Loucy (cell line): ENCODE measurements around the gene TRIM41.
"Not testable (repeated sequence)": the region's sequence is repeated elsewhere in the genome, so short reads cannot be mapped to it uniquely, and the experiment has no call there.

Source experiments
- H2AFZ ChIP-seq: fragments of 200-600 bp; sonication (generic); 2 replicates; pipeline ENCODE4 v1.6.0; 2016; ENCODE audit warnings: antibody characterized with exemption, mild to moderate bottlenecking, low read length, moderate library complexity
- H3F3A ChIP-seq: fragments of 200-600 bp; 2 replicates; pipeline ENCODE4 v1.6.0; 2016; ENCODE audit warnings: antibody characterized with exemption, low read depth, mild to moderate bottlenecking
- H3K27me3 ChIP-seq: fragments of 200-600 bp; sonication (generic); 2 replicates; pipeline ENCODE4 v1.6.1; 2014; ENCODE audit warnings: low read length, mild to moderate bottlenecking; ENCODE audit not compliant: insufficient read depth, poor library complexity, severe bottlenecking
- H3K36me3 ChIP-seq: fragments of 200-600 bp; sonication (generic); 2 replicates; pipeline ENCODE4 v1.6.1; 2016; ENCODE audit warnings: low read length; ENCODE audit not compliant: insufficient read depth
- H3K4me1 ChIP-seq: fragments of 200-600 bp; sonication (generic); 2 replicates; pipeline ENCODE4 v1.5.1; 2014; ENCODE audit warnings: low read length, mild to moderate bottlenecking; ENCODE audit not compliant: insufficient read depth, poor library complexity, severe bottlenecking
- H3K4me2 ChIP-seq: fragments of 200-600 bp; sonication (generic); 2 replicates; pipeline ENCODE4 v1.6.0; 2014; ENCODE audit warnings: antibody characterized with exemption, low read length, low read depth, mild to moderate bottlenecking; ENCODE audit not compliant: poor library complexity, severe bottlenecking
- H3K4me3 ChIP-seq: fragments of 200-600 bp; sonication (generic); 2 replicates; pipeline ENCODE4 v1.5.1; 2014; ENCODE audit warnings: low read length, mild to moderate bottlenecking, mixed read lengths; ENCODE audit not compliant: poor library complexity, severe bottlenecking
- H3K79me2 ChIP-seq: fragments of 200-600 bp; sonication (generic); 2 replicates; pipeline ENCODE4 v1.6.1; 2014; ENCODE audit warnings: low read length; ENCODE audit not compliant: insufficient read depth
- H3K9ac ChIP-seq: fragments of 200-600 bp; sonication (generic); 2 replicates; pipeline ENCODE4 v1.6.0; 2014; ENCODE audit warnings: mild to moderate bottlenecking, low read depth, low read length, moderate library complexity; ENCODE audit not compliant: poor library complexity, severe bottlenecking
- H3K9me2 ChIP-seq: fragments of 200-600 bp; sonication (generic); replicated peaks from 2 replicates; pipeline ENCODE4 v1.6.1; 2016; ENCODE audit warnings: low read depth, low read length, mixed read lengths
- H3K9me3 ChIP-seq: fragments of 200-600 bp; sonication (generic); 2 replicates; pipeline ENCODE4 v1.6.1; 2014; ENCODE audit warnings: mild to moderate bottlenecking, antibody characterized with exemption, low read length, low read depth; ENCODE audit not compliant: insufficient read depth
- H4K20me1 ChIP-seq: fragments of 200-600 bp; sonication (generic); 2 replicates; pipeline ENCODE4 v1.6.0; 2014; ENCODE audit warnings: antibody characterized with exemption, low read length, mild to moderate bottlenecking; ENCODE audit not compliant: insufficient read depth, poor library complexity, severe bottlenecking
- EZH2phosphoT487 ChIP-seq: fragments of 200-600 bp; IDR thresholded peaks from 2 replicates; pipeline ENCODE4 v1.6.1; 2018; ENCODE audit warnings: antibody characterized with exemption, mild to moderate bottlenecking, moderate library complexity, borderline replicate concordance
- TF ChIP-seq, protein P1 (sequence below): fragments of 200-600 bp; sonication (generic); conservative IDR thresholded peaks from 2 replicates; pipeline ENCODE4 v1.5.1; 2014; ENCODE audit warnings: mild to moderate bottlenecking, antibody characterized with exemption, low read length

TRIM41 gene

DNA sequence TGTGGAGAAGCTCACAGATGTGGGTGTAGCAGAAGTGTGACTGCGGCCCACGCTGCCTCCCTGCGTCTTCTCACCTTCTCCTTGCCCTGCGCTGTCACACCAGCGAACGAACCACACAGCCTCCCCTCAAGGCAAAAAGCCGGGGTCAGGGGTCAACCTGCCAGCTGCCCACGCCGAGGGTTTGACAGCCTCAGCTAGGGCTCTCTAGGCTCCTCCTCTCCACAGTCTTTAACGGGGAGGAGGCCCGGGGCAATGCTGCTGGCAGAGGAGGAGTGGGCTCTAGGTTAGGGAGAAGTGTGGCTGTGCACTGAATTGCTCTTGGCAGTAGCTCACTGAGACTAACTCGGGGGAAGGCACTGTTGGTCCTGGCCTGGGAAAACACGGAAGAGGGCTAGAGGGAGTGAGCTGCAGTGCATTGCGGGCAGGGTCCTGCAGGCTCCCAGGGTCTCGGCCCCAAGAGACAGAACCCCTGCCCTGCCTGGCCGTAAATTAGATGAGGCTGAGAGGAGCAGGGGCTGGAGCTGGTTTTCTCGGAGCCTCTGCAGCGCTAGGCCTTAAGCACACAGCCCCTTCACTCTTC, 42.1 kb downstream of the TRIM41 start:
- H3K9ac ChIP-seq: no peak overlapping the region
- H3K36me3 ChIP-seq: no peaks in the 10 kb centered on the region
- no peak overlapping the region for H3K4me3 ChIP-seq
- H3K27me3 ChIP-seq: no peaks in the 10 kb centered on the region
- H4K20me1 ChIP-seq: peaks cover 4% of the 10 kb centered on the region
- H3F3A ChIP-seq: no peaks in the 10 kb centered on the region
- H3K4me1 ChIP-seq: peaks cover 2% of the 10 kb centered on the region
- peaks cover 12% of the 10 kb centered on the region for H3K79me2 ChIP-seq
- no peaks in the 10 kb centered on the region for H3K9me3 ChIP-seq
- H3K4me2 ChIP-seq: no peak overlapping the region
- no peak for TF ChIP-seq EZH2phosphoT487
- TF ChIP-seq, protein P1, sequence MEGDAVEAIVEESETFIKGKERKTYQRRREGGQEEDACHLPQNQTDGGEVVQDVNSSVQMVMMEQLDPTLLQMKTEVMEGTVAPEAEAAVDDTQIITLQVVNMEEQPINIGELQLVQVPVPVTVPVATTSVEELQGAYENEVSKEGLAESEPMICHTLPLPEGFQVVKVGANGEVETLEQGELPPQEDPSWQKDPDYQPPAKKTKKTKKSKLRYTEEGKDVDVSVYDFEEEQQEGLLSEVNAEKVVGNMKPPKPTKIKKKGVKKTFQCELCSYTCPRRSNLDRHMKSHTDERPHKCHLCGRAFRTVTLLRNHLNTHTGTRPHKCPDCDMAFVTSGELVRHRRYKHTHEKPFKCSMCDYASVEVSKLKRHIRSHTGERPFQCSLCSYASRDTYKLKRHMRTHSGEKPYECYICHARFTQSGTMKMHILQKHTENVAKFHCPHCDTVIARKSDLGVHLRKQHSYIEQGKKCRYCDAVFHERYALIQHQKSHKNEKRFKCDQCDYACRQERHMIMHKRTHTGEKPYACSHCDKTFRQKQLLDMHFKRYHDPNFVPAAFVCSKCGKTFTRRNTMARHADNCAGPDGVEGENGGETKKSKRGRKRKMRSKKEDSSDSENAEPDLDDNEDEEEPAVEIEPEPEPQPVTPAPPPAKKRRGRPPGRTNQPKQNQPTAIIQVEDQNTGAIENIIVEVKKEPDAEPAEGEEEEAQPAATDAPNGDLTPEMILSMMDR: no peak
- H3K9me2 ChIP-seq: no peaks in the 10 kb centered on the region
- no peak overlapping the region for H2AFZ ChIP-seq

DNA sequence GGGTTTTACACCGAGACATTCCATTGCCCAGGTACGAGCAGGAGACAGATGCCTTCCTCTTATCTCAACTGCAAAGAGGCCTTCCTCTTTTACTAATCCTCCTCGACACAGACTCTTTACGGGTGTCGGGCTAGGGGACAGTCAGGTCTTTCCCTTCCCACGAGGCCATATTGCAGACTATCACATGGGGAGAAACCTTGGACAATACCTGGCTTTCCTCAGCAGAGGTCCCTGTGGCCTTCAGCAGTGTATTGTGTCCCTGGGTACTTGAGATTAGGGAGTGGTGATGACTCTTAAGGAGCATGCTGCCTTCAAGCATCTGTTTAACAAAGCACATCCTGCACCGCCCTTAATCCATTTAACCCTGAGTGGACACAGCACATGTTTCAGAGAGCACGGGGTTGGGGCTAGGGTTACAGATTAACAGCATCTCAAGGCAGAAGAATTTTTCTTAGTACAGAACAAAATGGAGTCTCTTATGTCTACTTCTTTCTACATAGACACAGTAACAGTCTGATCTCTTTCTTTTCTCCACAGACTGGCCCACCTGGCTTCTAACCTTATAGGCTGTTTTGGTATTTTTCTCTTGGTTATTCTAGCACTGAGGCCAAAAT, 44.3 kb downstream of the TRIM41 start:
- not testable (repeated sequence) for H3K9me3 ChIP-seq, H3F3A ChIP-seq, H3K4me1 ChIP-seq, H3K9me2 ChIP-seq, H3K4me3 ChIP-seq, H3K79me2 ChIP-seq, H3K4me2 ChIP-seq, H4K20me1 ChIP-seq, H2AFZ ChIP-seq, H3K27me3 ChIP-seq, H3K9ac ChIP-seq, H3K36me3 ChIP-seq

DNA sequence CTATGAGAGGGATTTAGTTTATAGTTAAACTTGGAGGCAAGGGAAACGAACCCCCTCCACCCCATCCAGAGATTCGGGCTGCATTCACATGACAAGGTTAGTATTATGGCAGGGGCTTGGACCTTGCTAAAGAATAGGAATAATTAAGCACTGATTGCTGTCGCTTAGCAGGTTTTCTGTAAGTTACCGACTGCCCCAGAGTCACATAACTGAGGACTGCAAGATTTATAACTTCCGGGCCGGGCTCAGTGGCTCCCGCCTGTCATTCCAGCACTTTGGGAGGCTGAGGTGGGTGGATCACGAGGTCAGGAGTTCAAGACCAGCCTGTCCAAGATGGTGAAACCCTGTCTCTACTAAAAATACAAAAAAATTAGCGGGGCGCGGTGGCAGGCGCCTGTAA, 44.8 kb downstream of the TRIM41 start:
- not testable (repeated sequence) for H4K20me1 ChIP-seq, H3K27me3 ChIP-seq, H3K36me3 ChIP-seq, H3K9me3 ChIP-seq, H3K79me2 ChIP-seq, H2AFZ ChIP-seq, H3K9ac ChIP-seq, H3K4me3 ChIP-seq, H3F3A ChIP-seq, H3K9me2 ChIP-seq, H3K4me1 ChIP-seq, H3K4me2 ChIP-seq

DNA sequence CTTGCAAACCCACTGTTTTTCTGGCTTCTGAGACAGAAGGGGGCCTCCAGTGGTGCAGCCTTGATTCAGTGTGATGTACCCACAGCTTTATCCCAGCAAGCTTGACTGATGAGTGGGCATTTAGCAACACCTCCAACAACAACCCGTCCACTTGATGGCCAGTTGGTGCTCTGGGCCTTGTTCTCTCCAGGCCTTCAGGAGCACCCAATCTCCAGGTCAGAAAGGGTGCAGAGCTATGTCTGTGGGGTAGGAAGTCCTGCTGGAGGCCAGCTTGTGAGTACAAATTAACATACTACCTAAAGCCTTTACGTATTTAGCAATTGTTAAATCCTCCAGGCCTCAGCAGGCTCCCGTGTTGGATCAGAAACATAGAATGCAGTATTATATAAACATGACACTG, 48.0 kb downstream of the TRIM41 start:
- H3K4me2 ChIP-seq: no peak overlapping the region
- H3K36me3 ChIP-seq: no peaks in the 10 kb centered on the region
- no peak overlapping the region for H3K4me3 ChIP-seq
- H3K79me2 ChIP-seq: no peaks in the 10 kb centered on the region
- no peaks in the 10 kb centered on the region for H4K20me1 ChIP-seq
- H3F3A ChIP-seq: no peaks in the 10 kb centered on the region
- no peak for TF ChIP-seq EZH2phosphoT487
- TF ChIP-seq, protein P1: no peak
- no peak overlapping the region for H2AFZ ChIP-seq
- no peaks in the 10 kb centered on the region for H3K27me3 ChIP-seq
- H3K4me1 ChIP-seq: no peaks in the 10 kb centered on the region
- H3K9ac ChIP-seq: no peak overlapping the region
- H3K9me2 ChIP-seq: no peaks in the 10 kb centered on the region
- H3K9me3 ChIP-seq: no peaks in the 10 kb centered on the region

DNA sequence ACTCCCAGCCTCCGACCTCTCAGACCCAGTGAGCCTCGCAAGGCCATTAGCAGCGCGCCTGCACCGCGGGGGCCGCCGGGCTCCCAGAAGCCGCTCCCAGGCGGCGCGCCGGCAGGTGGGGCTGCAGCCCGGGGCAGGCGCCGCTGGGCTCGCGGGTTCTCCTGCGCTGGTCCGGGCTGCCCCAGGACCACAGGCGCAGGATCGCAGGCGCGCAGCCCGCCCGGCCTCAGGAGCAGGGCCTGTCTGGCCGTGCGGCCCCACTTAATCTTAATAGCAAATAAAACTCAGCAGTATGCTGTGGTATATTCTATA, 50.3 kb downstream of the TRIM41 start:
- H3K4me3 ChIP-seq, H3K4me1 ChIP-seq, H3K4me2 ChIP-seq: not testable (repeated sequence)

More for the DNA sequence above, 50.3 kb downstream of the TRIM41 start:
- not testable (repeated sequence) for H3K9me2 ChIP-seq, H3K9ac ChIP-seq, H4K20me1 ChIP-seq, H2AFZ ChIP-seq, H3K27me3 ChIP-seq, H3F3A ChIP-seq, H3K79me2 ChIP-seq, H3K36me3 ChIP-seq, H3K9me3 ChIP-seq
